Kidney epithelial cell (primary cell): Measurements from ENCODE around the gene FNDC11. TPM values are rescaled to one million over a fixed set of nuclear protein-coding genes. Genes with fewer than 3 reads are reported as not detected.

Experiments
- DNase-seq: peaks from one replicate; pipeline ENCODE4 v3.0.0-alpha.2; 2010; ENCODE audit warnings: low read depth
- H3K27me3 ChIP-seq: 2 replicates; pipeline ENCODE4 v1.6.0; 2011; ENCODE audit warnings: low read length; ENCODE audit not compliant: control insufficient read depth, insufficient read depth
- H3K36me3 ChIP-seq: 2 replicates; pipeline ENCODE4 v1.5.1; 2011; ENCODE audit warnings: low read length; ENCODE audit not compliant: control insufficient read depth, insufficient read depth
- H3K4me3 ChIP-seq: 2 replicates; pipeline ENCODE4 v1.5.1; 2011; ENCODE audit warnings: low read depth, mild to moderate bottlenecking, control low read depth, low read length
- CTCF ChIP-seq: IDR thresholded peaks from 2 replicates; pipeline ENCODE4 v1.5.1; 2011; ENCODE audit warnings: mild to moderate bottlenecking, moderate library complexity, low read length, control low read depth, inconsistent platforms; ENCODE audit not compliant: insufficient read depth, poor library complexity, severe bottlenecking
- total RNA-seq: library from RNA; depleted of rRNA; stranded (reverse); fragments of >200 nt; gene quantifications from 2 replicates; pipeline ENCODE4 v1.2.3, GENCODE V29; 2015

The FNDC11 gene
- total RNA-seq, 1 donor from 2014 or later, result 1.1 TPM

GRCh38 chr20:63546956-63547724, 6.8 kb upstream of the FNDC11 start:
- Histone ChIP-seq H3K4me3 (no peak overlapping the region), H3K36me3 (no peaks in the 10 kb centered on the region), H3K27me3 (peaks cover 41% of the 10 kb centered on the region)
- DNase-seq, result no peak
- no peak for TF ChIP-seq CTCF

- DNase-seq, result no peak
- H3K27me3 ChIP-seq, result peaks cover 41% of the 10 kb centered on the region
- no peaks in the 10 kb centered on the region for H3K36me3 ChIP-seq
- no peak for TF ChIP-seq CTCF
- no peak within 1 kb of the TSS for H3K4me3 ChIP-seq
These were observed 6.1 kb upstream of the FNDC11 start, which contains the start of gene SRMS for GRCh38 chr20:63547725-63548480. SRMS (minus strand) TSS chr20:63547749; CDS start chr20:63547463, 286 bp downstream.

- no peak overlapping the region for H3K4me3 ChIP-seq
- H3K36me3 ChIP-seq, result no peaks in the 10 kb centered on the region
- no peak for TF ChIP-seq CTCF
- DNase-seq, result no peak
- peaks cover 41% of the 10 kb centered on the region for H3K27me3 ChIP-seq
These were observed 5.4 kb upstream of the FNDC11 start for GRCh38 chr20:63548542-63548941.

GRCh38 chr20:63549019-63549418, 4.9 kb upstream of the FNDC11 start:
- H3K4me3 ChIP-seq, result no peak overlapping the region
- DNase-seq, result no peak
- H3K27me3 ChIP-seq, result peaks cover 41% of the 10 kb centered on the region
- TF ChIP-seq CTCF, result no peak
- H3K36me3 ChIP-seq, result no peaks in the 10 kb centered on the region

- TF ChIP-seq CTCF, result no peak
- Histone ChIP-seq H3K4me3 (no peak overlapping the region), H3K27me3 (peaks cover 41% of the 10 kb centered on the region), H3K36me3 (no peaks in the 10 kb centered on the region)
- DNase-seq, result no peak
These were observed 4.2 kb upstream of the FNDC11 start for GRCh38 chr20:63549679-63550282.
